ENCODE results near the gene UTS2. TPM values are rescaled to one million over a fixed set of nuclear protein-coding genes. Genes with fewer than 3 reads are reported as not detected.

Gene UTS2
- total RNA-seq, 4 donors from 2014 or later, result 9.1 TPM; not detected in 3

DNA sequence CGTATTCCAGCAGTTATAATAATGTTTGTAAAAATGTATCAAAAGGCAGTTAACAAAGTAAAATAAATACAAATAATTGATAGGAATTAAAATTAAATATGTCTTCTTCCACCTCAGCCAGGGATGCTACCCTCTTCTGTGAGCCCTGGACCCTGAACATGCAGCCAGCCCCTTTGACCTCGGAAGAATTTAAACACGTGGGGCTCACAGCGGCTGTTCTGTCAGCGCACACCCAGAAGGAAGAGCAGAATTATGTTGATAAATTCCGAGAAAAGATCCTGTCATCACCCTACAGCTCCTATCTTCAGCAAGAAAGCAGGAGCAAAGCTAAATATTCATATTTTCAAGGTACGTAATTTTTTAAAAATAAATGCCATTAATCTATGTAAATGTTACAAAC lies 26.5 kb downstream of the UTS2 start:
- Histone ChIP-seq H3K27ac (no peak overlapping the region), H3K4me1 (no peaks in the 10 kb centered on the region), H3K4me3 (peak overlapping the region in 2 of 4 donors; percentile 35 to 40), H3K9me3 (no peaks in the 10 kb centered on the region), H3K27me3 (no peaks in the 10 kb centered on the region), H3K36me3 (peaks cover 0 to 52% (median 0%) of the 10 kb centered on the region in 3 donors)
- DNase-seq, result no peak
- TF ChIP-seq, protein P1, sequence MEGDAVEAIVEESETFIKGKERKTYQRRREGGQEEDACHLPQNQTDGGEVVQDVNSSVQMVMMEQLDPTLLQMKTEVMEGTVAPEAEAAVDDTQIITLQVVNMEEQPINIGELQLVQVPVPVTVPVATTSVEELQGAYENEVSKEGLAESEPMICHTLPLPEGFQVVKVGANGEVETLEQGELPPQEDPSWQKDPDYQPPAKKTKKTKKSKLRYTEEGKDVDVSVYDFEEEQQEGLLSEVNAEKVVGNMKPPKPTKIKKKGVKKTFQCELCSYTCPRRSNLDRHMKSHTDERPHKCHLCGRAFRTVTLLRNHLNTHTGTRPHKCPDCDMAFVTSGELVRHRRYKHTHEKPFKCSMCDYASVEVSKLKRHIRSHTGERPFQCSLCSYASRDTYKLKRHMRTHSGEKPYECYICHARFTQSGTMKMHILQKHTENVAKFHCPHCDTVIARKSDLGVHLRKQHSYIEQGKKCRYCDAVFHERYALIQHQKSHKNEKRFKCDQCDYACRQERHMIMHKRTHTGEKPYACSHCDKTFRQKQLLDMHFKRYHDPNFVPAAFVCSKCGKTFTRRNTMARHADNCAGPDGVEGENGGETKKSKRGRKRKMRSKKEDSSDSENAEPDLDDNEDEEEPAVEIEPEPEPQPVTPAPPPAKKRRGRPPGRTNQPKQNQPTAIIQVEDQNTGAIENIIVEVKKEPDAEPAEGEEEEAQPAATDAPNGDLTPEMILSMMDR (IDR thresholded peaks at IDR 0.05), result no peak
- TF ChIP-seq POLR2A (IDR thresholded peaks at IDR 0.05), result no peak

DNA sequence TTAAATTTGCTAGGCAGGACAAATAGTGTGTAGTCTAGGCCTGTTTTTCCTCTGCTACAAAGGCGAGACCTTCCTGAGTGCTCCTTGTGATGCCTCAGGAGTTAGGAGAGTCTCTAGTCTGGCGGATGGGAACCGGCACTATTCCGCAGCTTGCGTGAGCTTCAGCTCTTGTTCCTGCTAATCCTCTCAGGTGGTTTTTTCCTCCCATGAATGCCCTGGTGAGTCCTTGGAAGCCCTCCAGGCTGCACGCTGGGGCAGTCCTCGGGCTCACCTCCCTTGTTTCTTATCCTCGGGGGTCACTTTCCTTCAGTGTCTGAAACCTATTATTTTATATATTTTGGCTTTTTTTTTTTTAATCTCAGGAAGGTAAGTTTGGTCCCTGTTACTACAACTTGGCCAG lies 28.2 kb downstream of the UTS2 start:
- TF ChIP-seq POLR2A (IDR thresholded peaks at IDR 0.05), result no peak
- TF ChIP-seq, protein P1 (IDR thresholded peaks at IDR 0.05), result no peak
- H3K4me3 ChIP-seq, result no peak overlapping the region
- no peak overlapping the region for H3K27ac ChIP-seq
- no peaks in the 10 kb centered on the region for H3K27me3 ChIP-seq
- peaks cover 0 to 64% (median 0%) of the 10 kb centered on the region in 3 donors for H3K36me3 ChIP-seq
- no peaks in the 10 kb centered on the region for H3K4me1 ChIP-seq
- H3K9me3 ChIP-seq, result no peaks in the 10 kb centered on the region
- DNase-seq, result no peak

DNA sequence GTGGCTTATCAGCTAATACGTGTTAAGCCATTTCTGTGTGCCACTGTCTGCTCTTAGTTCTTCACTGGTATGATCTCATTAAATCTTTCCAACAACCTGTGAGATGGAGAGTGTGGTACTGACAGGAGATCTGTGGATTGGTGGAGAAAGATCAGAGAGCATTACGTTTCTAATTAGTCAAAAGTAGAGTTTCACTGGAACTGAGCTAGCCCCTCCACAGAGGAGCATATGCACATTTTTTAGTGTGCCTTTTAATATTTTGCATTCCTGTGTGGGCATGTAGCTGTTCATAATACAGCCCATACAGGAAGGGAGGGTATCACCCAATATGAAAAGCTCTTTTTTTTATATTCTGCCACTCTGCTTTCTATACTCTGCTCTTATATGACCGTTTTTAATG lies 31.6 kb downstream of the UTS2 start:
- Histone ChIP-seq H3K9me3 (no peaks in the 10 kb centered on the region), H3K4me1 (no peaks in the 10 kb centered on the region), H3K27ac (no peak overlapping the region), H3K27me3 (no peaks in the 10 kb centered on the region), H3K36me3 (peaks cover 0 to 61% (median 0%) of the 10 kb centered on the region in 3 donors), H3K4me3 (no peak overlapping the region)
- TF ChIP-seq, protein P1 (IDR thresholded peaks at IDR 0.05), result no peak
- no peak for TF ChIP-seq POLR2A (IDR thresholded peaks at IDR 0.05)
- no peak for DNase-seq

DNA sequence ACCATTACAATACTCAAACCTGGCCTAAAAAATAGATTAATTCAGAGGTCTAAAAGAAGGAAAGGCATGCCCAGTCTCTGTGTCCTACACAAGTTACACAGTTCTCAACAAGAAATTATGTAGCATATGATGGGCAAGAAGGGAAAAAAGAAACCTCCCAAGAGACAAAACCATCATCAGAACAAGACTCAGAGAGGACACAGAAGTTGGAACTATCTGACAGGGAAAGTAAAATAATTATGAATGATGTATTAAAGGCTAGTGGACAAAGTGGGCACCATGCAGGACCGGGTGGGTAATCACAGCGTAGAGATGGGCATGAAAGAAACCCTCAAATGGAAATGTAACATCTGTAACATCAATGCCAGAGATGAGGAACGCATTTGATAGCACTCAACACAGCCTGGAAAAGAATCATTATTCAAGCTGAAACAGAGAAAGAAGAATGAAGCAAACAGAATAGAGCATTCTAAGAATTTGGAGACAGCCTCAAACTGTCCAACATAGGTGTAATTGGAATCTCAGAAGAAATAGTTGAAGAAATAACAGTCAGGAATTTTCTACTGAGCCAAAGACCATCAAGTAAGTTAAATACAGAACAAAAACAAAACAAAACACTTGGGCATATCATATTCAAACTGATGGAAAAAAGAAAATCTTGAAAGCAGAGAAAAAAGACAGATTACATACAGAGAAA lies 39.0 kb downstream of the UTS2 start:
- no peaks in the 10 kb centered on the region for H3K27me3 ChIP-seq
- H3K36me3 ChIP-seq, result peaks cover 0 to 58% (median 0%) of the 10 kb centered on the region in 3 donors
- H3K27ac ChIP-seq, result no peak overlapping the region
- DNase-seq, result no peak
- TF ChIP-seq POLR2A (IDR thresholded peaks at IDR 0.05), result no peak
- TF ChIP-seq, protein P1 (IDR thresholded peaks at IDR 0.05), result no peak
- H3K9me3 ChIP-seq, result peaks cover 0 to 8% (median 3%) of the 10 kb centered on the region in 4 donors
- no peak overlapping the region for H3K4me3 ChIP-seq
- no peaks in the 10 kb centered on the region for H3K4me1 ChIP-seq

DNA sequence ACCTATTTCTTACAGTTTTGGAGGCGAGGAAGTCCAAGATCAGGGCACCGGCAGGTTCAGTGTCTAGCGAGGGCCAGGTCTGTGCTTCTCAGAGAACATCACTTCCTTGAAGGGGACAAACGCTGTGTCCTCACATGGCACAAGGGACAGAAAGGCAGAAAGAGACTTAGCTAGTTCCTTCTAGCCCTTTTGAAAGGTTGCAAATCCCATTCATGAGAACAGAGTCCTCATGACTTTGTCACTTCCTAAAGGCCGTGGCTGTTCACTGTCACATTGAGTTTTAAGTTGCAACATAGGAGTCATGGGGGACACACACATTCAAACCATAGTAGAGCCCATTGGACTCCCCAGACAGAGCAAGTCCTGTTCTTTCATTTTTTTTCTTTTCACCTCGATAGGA lies 41.4 kb downstream of the UTS2 start:
- Histone ChIP-seq H3K4me1 (no peaks in the 10 kb centered on the region), H3K36me3 (peaks cover 0 to 63% (median 0%) of the 10 kb centered on the region in 3 donors), H3K27ac (no peak overlapping the region), H3K9me3 (peaks cover 0 to 8% (median 3%) of the 10 kb centered on the region in 4 donors), H3K27me3 (no peaks in the 10 kb centered on the region), H3K4me3 (no peak overlapping the region)
- DNase-seq, result no peak
- TF ChIP-seq POLR2A (IDR thresholded peaks at IDR 0.05), result no peak

DNA sequence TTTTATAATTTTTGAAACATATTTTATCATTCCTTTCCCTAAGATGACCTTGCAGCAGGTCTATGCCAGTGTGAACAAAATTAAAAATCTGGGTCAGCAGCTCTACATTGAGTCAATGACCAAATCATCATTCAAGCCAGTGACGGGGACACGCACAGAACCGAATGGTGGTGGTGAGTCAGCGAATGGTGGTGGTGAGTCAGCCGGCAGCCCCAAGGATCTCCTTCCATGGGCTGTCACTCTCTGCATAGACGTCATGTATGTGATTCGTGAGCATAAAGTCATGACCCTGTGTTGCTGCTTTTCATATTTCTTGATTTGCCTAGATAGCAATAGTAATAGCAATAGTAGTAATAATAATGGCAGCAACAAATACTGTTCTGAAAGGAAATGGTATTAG lies 42.5 kb downstream of the UTS2 start:
- DNase-seq, result no peak
- Histone ChIP-seq H3K4me1 (no peaks in the 10 kb centered on the region), H3K36me3 (peaks cover 0 to 74% (median 0%) of the 10 kb centered on the region in 3 donors), H3K4me3 (no peak overlapping the region), H3K27me3 (no peaks in the 10 kb centered on the region), H3K9me3 (peaks cover 0 to 8% (median 3%) of the 10 kb centered on the region in 4 donors), H3K27ac (no peak overlapping the region)
- no peak for TF ChIP-seq POLR2A (IDR thresholded peaks at IDR 0.05)
- TF ChIP-seq, protein P1 (IDR thresholded peaks at IDR 0.05), result no peak
